Right lobe of liver (tissue), 4 donors: ENCODE data around the gene BRINP3.

ENCODE experiments used
- POLR2A ChIP-seq: fragments of 450-650 bp; IDR thresholded peaks from one replicate; pipeline ENCODE4 v1.6.1; 2017; ENCODE audit warnings: antibody characterized with exemption, mild to moderate bottlenecking
- TF ChIP-seq, protein P1 (sequence below), 4 donors: fragments of 200-600 bp in 3 of 4; fragments of 450-650 bp in 1 of 4; IDR thresholded peaks; one replicate each; pipeline versions ENCODE4 v1.5.1 to v1.8.0; 2016 to 2022; ENCODE audit warnings: antibody characterized with exemption in 4 of 4, mild to moderate bottlenecking in 2 of 4
- donor health status: DM: no; HTN: no; CAD: no.
- donor health status: DM: no; HTN: no; CAD: no.
- donor health status: DM: no; HTN: yes; CAD: no.

DNA sequence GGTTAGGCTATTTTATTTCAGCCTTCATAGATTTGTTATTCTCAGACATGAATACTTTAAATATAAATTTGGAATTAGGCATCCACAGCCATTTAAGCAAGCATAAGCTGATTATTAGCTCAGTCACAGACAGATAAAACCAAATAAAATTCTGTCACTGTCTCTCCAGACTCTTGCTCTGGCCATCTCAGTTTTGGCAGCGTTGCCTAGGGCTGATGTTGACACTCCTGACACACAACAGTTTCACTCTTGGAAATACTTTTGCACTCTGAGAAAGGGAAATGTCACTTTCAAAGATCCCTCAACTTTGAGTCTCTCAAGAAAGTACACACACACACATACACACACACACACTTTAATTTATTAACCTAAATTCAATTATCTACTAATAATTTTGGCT, 372.7 kb downstream of the BRINP3 start:
- no peak for TF ChIP-seq POLR2A
- TF ChIP-seq, protein P1, sequence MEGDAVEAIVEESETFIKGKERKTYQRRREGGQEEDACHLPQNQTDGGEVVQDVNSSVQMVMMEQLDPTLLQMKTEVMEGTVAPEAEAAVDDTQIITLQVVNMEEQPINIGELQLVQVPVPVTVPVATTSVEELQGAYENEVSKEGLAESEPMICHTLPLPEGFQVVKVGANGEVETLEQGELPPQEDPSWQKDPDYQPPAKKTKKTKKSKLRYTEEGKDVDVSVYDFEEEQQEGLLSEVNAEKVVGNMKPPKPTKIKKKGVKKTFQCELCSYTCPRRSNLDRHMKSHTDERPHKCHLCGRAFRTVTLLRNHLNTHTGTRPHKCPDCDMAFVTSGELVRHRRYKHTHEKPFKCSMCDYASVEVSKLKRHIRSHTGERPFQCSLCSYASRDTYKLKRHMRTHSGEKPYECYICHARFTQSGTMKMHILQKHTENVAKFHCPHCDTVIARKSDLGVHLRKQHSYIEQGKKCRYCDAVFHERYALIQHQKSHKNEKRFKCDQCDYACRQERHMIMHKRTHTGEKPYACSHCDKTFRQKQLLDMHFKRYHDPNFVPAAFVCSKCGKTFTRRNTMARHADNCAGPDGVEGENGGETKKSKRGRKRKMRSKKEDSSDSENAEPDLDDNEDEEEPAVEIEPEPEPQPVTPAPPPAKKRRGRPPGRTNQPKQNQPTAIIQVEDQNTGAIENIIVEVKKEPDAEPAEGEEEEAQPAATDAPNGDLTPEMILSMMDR (IDR thresholded peaks at IDR 0.05), result no peak
